GM18909 (cell line): ENCODE measurements around the gene TPM3.
"Not testable (repeated sequence)": the region's sequence is repeated elsewhere in the genome, so short reads cannot be mapped to it uniquely, and the experiment has no call there.

ENCODE experiments used
- ATAC-seq: cut with Tn5 transposase; IDR thresholded peaks from one replicate; pipeline ENCODE4 v1.9.1; 2021; ENCODE audit warnings: mild to moderate bottlenecking; ENCODE audit not compliant: unreplicated experiment, poor library complexity

Gene TPM3

GRCh38 chr1:154171223-154171583 lies 20.7 kb downstream of the TPM3 start:
- ATAC-seq: no peak

- ATAC-seq: no peak
Observed at GRCh38 chr1:154170547-154171222, 21.2 kb downstream of the TPM3 start.

- ATAC-seq: no peak
Observed at GRCh38 chr1:154167461-154167860, 24.4 kb downstream of the TPM3 start.

- no peak for ATAC-seq
Observed at GRCh38 chr1:154166207-154166606, 25.7 kb downstream of the TPM3 start.

GRCh38 chr1:154159554-154159953 lies 32.3 kb downstream of the TPM3 start:
- no peak for ATAC-seq

- no peak for ATAC-seq
Observed at GRCh38 chr1:154158307-154159125, 33.4 kb downstream of the TPM3 start.

- ATAC-seq: peak; percentile 81
Observed at GRCh38 chr1:154157520-154158306, 34.2 kb downstream of the TPM3 start.

- no peak for ATAC-seq
Observed at GRCh38 chr1:154155251-154155650, 36.6 kb downstream of the TPM3 start.

GRCh38 chr1:154154534-154155191 lies 37.2 kb downstream of the TPM3 start, which contains the start of gene NUP210L:
TSS of gene NUP210L (minus strand) at chr1:154155073.
- no peak for ATAC-seq

- ATAC-seq: no peak
Observed at GRCh38 chr1:154154053-154154452, 37.8 kb downstream of the TPM3 start.

GRCh38 chr1:154151311-154151710 lies 40.6 kb downstream of the TPM3 start:
- no peak for ATAC-seq

GRCh38 chr1:154148807-154149206 lies 43.1 kb downstream of the TPM3 start:
- no peak for ATAC-seq

GRCh38 chr1:154147505-154147904 lies 44.4 kb downstream of the TPM3 start:
- ATAC-seq: not testable (repeated sequence)

GRCh38 chr1:154145986-154146385 lies 45.9 kb downstream of the TPM3 start:
- ATAC-seq: no peak

GRCh38 chr1:154142358-154142757 lies 49.5 kb downstream of the TPM3 start:
- ATAC-seq: no peak

GRCh38 chr1:154141240-154141639 lies 50.7 kb downstream of the TPM3 start:
- no peak for ATAC-seq

GRCh38 chr1:154137888-154138287 lies 54.0 kb downstream of the TPM3 start:
- ATAC-seq: no peak

GRCh38 chr1:154133256-154133655 lies 58.6 kb downstream of the TPM3 start:
- ATAC-seq: no peak

GRCh38 chr1:154129391-154129970 lies 62.4 kb downstream of the TPM3 start:
- no peak for ATAC-seq

GRCh38 chr1:154123205-154123604 lies 68.7 kb downstream of the TPM3 start:
- not testable (repeated sequence) for ATAC-seq
